ENCODE measurements around the gene LRP1-AS.

The LRP1-AS gene

DNA sequence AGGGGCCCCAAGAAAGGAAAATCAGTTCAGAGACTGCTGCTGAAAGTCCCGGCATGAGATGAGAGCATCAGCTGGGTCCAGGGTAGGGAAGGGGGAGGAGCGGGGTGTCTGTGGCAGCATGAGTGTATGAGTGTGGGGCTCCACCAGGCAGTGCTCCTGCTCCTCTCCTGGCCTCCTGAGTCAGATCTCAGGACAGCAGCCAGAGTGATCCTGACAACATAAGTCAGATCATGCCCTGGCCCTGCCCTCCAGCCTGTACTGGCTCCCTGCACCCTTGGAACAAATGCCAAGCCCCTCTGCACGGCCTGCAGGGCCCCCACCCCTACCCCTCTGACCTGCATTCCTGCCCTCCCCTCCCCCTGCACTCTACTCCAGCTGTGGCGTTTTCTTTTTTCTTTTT, 24.2 kb upstream of the LRP1-AS start:
- peak overlapping the region; percentile 97 for H3K27ac ChIP-seq
- DNase-seq (ENCODE audit: low spot score) = no peak
- TF ChIP-seq, protein P1, sequence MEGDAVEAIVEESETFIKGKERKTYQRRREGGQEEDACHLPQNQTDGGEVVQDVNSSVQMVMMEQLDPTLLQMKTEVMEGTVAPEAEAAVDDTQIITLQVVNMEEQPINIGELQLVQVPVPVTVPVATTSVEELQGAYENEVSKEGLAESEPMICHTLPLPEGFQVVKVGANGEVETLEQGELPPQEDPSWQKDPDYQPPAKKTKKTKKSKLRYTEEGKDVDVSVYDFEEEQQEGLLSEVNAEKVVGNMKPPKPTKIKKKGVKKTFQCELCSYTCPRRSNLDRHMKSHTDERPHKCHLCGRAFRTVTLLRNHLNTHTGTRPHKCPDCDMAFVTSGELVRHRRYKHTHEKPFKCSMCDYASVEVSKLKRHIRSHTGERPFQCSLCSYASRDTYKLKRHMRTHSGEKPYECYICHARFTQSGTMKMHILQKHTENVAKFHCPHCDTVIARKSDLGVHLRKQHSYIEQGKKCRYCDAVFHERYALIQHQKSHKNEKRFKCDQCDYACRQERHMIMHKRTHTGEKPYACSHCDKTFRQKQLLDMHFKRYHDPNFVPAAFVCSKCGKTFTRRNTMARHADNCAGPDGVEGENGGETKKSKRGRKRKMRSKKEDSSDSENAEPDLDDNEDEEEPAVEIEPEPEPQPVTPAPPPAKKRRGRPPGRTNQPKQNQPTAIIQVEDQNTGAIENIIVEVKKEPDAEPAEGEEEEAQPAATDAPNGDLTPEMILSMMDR (conservative IDR thresholded peaks at IDR 0.05; ENCODE audit: low read depth) = no peak
- ChIA-PET CTCF (interaction anchor here (1.1 kb wide), 1 partner anchor 47 kb away, joined by 3 read pairs; no protein-coding TSS in a partner anchor), POLR2A (ENCODE audit: low non-redundant PET) (no interaction called here)

DNA sequence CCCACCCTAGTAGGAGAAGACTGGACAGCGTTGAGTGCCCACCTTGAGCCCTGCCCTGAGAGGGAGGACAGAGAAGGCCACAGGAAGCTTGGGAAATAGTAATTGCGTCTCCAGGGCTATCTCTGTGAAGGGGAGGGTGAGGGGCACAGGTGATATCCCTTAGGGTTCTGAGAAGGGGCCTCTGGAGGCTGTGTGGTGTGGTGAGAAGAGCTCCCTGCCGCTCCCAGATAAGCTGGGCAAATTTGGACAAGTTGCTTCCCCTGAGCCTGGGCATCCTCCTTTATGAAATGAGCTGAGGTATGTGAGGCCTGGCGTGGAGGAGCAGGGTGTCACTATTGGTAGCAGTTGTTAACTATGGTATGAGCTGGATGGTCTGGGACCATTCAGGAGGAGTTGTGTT, 23.5 kb upstream of the LRP1-AS start:
- ChIA-PET POLR2A (ENCODE audit: low non-redundant PET) (no interaction called here), CTCF (interaction anchor here (1.1 kb wide), 1 partner anchor 47 kb away, joined by 3 read pairs; no protein-coding TSS in a partner anchor)
- TF ChIP-seq, protein P1 (conservative IDR thresholded peaks at IDR 0.05; ENCODE audit: low read depth) = no peak
- DNase-seq (ENCODE audit: low spot score) = no peak
- peak overlapping the region; percentile 97 for H3K27ac ChIP-seq

DNA sequence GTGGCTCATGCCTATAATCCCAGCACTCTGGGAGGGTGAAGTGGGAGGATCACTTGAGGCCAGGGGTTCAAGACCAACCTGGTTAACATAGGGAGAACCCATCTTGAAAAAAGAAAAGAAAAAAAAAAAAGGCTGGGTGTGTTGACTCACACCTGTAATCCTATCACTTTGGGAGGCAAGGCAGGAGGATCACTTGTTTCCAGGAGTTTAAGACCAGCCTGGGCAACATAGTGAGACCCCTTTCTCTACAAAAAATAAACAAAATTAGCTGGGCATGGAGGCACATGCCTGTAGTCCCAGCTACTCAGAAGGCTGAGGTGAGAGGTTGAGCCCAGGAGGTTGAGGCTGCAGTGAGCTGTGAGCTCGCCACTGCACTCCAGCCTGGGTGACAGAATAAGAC, 23.0 kb upstream of the LRP1-AS start:
- POLR2A ChIA-PET (ENCODE audit: low non-redundant PET) = interaction anchor here (0.6 kb wide), 1 partner anchor 167 kb away, joined by 3 read pairs; no protein-coding TSS in a partner anchor
- CTCF ChIA-PET = interaction anchor here (1.1 kb wide), 1 partner anchor 46 kb away, joined by 3 read pairs; no protein-coding TSS in a partner anchor
- DNase-seq (ENCODE audit: low spot score) = no peak
- peak overlapping the region; percentile 97 for H3K27ac ChIP-seq
- TF ChIP-seq, protein P1 (conservative IDR thresholded peaks at IDR 0.05; ENCODE audit: low read depth) = no peak

DNA sequence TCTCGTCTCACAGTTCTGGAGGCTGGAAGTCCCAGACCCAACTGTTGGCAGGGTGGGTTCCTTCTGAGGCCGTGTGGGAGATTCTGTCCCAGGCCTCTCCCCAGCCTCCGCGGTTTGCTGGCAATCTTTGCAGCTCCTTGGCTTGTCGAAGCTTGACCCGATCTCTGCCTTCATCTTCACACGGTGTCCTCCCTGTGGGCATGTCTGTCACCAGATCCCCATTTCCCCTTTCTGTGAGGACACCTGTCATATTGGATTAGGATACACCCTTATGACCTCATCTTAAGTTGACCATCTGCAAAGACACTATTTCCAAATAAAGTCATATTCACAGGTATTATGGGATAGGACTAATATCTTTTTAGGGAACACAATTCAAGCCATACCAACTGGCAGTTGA, 22.6 kb upstream of the LRP1-AS start:
- ChIA-PET POLR2A (ENCODE audit: low non-redundant PET) (interaction anchor here (0.6 kb wide), 1 partner anchor 168 kb away, joined by 3 read pairs; no protein-coding TSS in a partner anchor), CTCF (interaction anchor here (1.6 kb wide), 1 partner anchor 46 kb away, joined by 11 read pairs; no protein-coding TSS in a partner anchor)
- no peak for DNase-seq (ENCODE audit: low spot score)
- TF ChIP-seq, protein P1 (conservative IDR thresholded peaks at IDR 0.05; ENCODE audit: low read depth) = no peak
- peak overlapping the region; percentile 90 for H3K27ac ChIP-seq

- DNase-seq (ENCODE audit: low spot score) = no peak
- ChIA-PET CTCF (interaction anchor here (1.6 kb wide), 1 partner anchor 45 kb away, joined by 11 read pairs; no protein-coding TSS in a partner anchor), POLR2A (ENCODE audit: low non-redundant PET) (no interaction called here)
- H3K27ac ChIP-seq = peak overlapping the region; percentile 90
- TF ChIP-seq, protein P1 (conservative IDR thresholded peaks at IDR 0.05; ENCODE audit: low read depth) = no peak
Measured at GRCh38 chr12:57169046-57169795, 21.8 kb upstream of the LRP1-AS start.

DNA sequence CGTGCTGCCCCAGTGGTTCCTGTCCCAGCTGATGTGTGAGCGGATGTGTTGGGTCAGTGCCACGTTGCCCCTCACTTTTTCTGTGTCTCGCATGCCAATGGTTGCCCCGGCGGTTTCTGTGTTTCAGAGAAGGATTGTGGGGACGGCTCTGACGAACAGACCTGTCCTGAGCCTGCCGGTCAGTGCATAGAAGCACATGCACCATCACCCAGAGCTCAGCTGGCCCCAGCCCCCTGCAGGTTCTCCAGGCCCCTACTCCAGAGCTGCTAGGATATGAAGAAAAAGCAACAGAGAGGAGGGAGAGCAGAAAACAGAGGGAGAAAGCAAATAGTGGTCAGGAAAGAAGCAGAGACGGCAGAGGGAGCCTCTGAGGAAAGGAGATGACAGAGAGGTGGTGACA, 20.6 kb upstream of the LRP1-AS start:
- peak overlapping the region; percentile 90 for H3K27ac ChIP-seq
- no peak for DNase-seq (ENCODE audit: low spot score)
- CTCF ChIA-PET = interaction anchor here (1.3 to 1.8 kb wide), 3 partner anchors 15 to 44 kb away, joined by 3 to 11 read pairs (median 7); no protein-coding TSS in a partner anchor
- TF ChIP-seq, protein P1 (conservative IDR thresholded peaks at IDR 0.05; ENCODE audit: low read depth) = no peak
- POLR2A ChIA-PET (ENCODE audit: low non-redundant PET) = interaction anchor here (0.5 to 0.7 kb wide), 2 partner anchors 26 to 40 kb away, joined by 3 to 4 read pairs; no protein-coding TSS in a partner anchor
